Keratinocyte (primary cell): ENCODE results near the gene PPP4R4. TPM values are rescaled to one million over a fixed set of nuclear protein-coding genes. Genes with fewer than 3 reads are reported as not detected.
"Not testable (repeated sequence)": the region's sequence is repeated elsewhere in the genome, so short reads cannot be mapped to it uniquely, and the experiment has no call there.

Experiments
- DNase-seq: peaks from one replicate; pipeline ENCODE4 v3.0.0-alpha.2; 2011; ENCODE audit warnings: low read depth, missing footprints, low spot score
- FAIRE-seq: peaks from 2 replicates; lab custom pipeline; 2011; peaks lifted over from hg19 to GRCh38; lab: Jason Lieb, UNC
- H2AFZ ChIP-seq: 2 replicates; pipeline ENCODE4 v1.6.0; 2012; ENCODE audit warnings: low read length, control low read depth, inconsistent platforms; ENCODE audit not compliant: control insufficient read depth
- H3K27ac ChIP-seq: 2 replicates; pipeline ENCODE4 v1.5.1; 2011; ENCODE audit warnings: low read length; ENCODE audit not compliant: control insufficient read depth, insufficient read depth
- H3K27me3 ChIP-seq: 3 replicates; pipeline ENCODE4 v1.6.0; 2011; ENCODE audit warnings: low read length; ENCODE audit not compliant: control insufficient read depth, insufficient read depth; ENCODE audit errors: extremely low read depth
- H3K36me3 ChIP-seq, 2 experiments: 2 replicates in 1 of 2; 3 replicates in 1 of 2; pipeline ENCODE4 v1.5.1; 2011; ENCODE audit warnings: low read length in 2 of 2, mild to moderate bottlenecking in 1 of 2; ENCODE audit not compliant: control insufficient read depth in 2 of 2, insufficient read depth in 2 of 2; ENCODE audit errors: extremely low read depth in 1 of 2
- H3K4me1 ChIP-seq: 3 replicates; pipeline ENCODE4 v1.5.1; 2011; ENCODE audit warnings: low read length; ENCODE audit not compliant: control insufficient read depth, insufficient read depth; ENCODE audit errors: extremely low read depth
- H3K4me2 ChIP-seq: 3 replicates; pipeline ENCODE4 v1.6.0; 2011; ENCODE audit warnings: low read depth, low read length; ENCODE audit not compliant: control insufficient read depth, insufficient read depth; ENCODE audit errors: extremely low read depth
- H3K4me3 ChIP-seq, 3 experiments: fragments of 200-600 bp in 1 of 3; sonication (generic) in 1 of 3; 2 replicates in 2 of 3; 3 replicates in 1 of 3; pipeline ENCODE4 v1.5.1; 2011 to 2016; ENCODE audit warnings: low read length in 3 of 3, mild to moderate bottlenecking in 3 of 3, control low read depth in 2 of 3, inconsistent platforms in 1 of 3, low read depth in 1 of 3, mixed read lengths in 1 of 3, mixed run types in 1 of 3, moderate library complexity in 1 of 3; ENCODE audit not compliant: control insufficient read depth in 2 of 3, insufficient read depth in 2 of 3; ENCODE audit errors: extremely low read depth in 1 of 3
- H3K79me2 ChIP-seq: 2 replicates; pipeline ENCODE4 v1.6.0; 2012; ENCODE audit warnings: low read length; ENCODE audit not compliant: control insufficient read depth, insufficient read depth
- H3K9ac ChIP-seq: 3 replicates; pipeline ENCODE4 v1.6.0; 2011; ENCODE audit warnings: low read length; ENCODE audit not compliant: control insufficient read depth, insufficient read depth; ENCODE audit errors: extremely low read depth
- H3K9me1 ChIP-seq: 3 replicates; pipeline ENCODE4 v1.6.0; 2011; ENCODE audit warnings: low read length; ENCODE audit not compliant: control insufficient read depth, insufficient read depth; ENCODE audit errors: extremely low read depth
- H3K9me3 ChIP-seq: 2 replicates; pipeline ENCODE4 v1.5.1; 2012; ENCODE audit warnings: low read depth, low read length; ENCODE audit not compliant: control insufficient read depth
- H4K20me1 ChIP-seq: 3 replicates; pipeline ENCODE4 v1.6.0; 2011; ENCODE audit warnings: low read length; ENCODE audit not compliant: control insufficient read depth, insufficient read depth; ENCODE audit errors: extremely low read depth
- CTCF ChIP-seq, 3 experiments: IDR thresholded peaks in 1 of 3; conservative IDR thresholded peaks in 1 of 3; optimal IDR thresholded peaks in 1 of 3; 2 replicates in 2 of 3; 3 replicates in 1 of 3; pipeline versions ENCODE3 to v1.5.1; 2011; ENCODE audit warnings: low read length in 3 of 3, mild to moderate bottlenecking in 3 of 3, moderate library complexity in 2 of 3, control low read depth in 1 of 3, inconsistent platforms in 1 of 3; ENCODE audit not compliant: insufficient read depth in 2 of 3; ENCODE audit errors: extremely low read depth in 1 of 3
- EZH2 ChIP-seq: IDR thresholded peaks from one replicate; pipeline ENCODE4 v1.6.1; 2012; ENCODE audit warnings: inconsistent platforms, mild to moderate bottlenecking, low read length, moderate library complexity
- dilution Hi-C: fragments of 300-500 bp; cut with MboI; formaldehyde crosslinking; loops from one replicate; pipeline ENCODE4 v1.7.0; 2020; ENCODE audit warnings: low sequenced_read_pairs; ENCODE audit not compliant: extremely low pct_ligation_motif_present
- polyA plus RNA-seq, 5 experiments: library from polyadenylated mRNA; depleted of rRNA in 3 of 5; stranded (reverse) in 3 of 5; stranded (forward) in 1 of 5; unstranded in 1 of 5; fragments of >200 nt; gene quantifications; 1 replicate in 1 of 5; 2 replicates in 3 of 5; 3 replicates in 1 of 5; pipeline versions ENCODE4 v1.2.1 to v1.2.3, GENCODE V29; 2011 to 2012; ENCODE audit warnings: missing spikeins in 2 of 5, low read depth in 1 of 5, low replicate concordance in 1 of 5

The PPP4R4 gene
- polyA plus RNA-seq, 1 donor (not counting 4 experiments of a cell fraction or from before 2014, with no cell fraction given): 9.0 TPM

DNA sequence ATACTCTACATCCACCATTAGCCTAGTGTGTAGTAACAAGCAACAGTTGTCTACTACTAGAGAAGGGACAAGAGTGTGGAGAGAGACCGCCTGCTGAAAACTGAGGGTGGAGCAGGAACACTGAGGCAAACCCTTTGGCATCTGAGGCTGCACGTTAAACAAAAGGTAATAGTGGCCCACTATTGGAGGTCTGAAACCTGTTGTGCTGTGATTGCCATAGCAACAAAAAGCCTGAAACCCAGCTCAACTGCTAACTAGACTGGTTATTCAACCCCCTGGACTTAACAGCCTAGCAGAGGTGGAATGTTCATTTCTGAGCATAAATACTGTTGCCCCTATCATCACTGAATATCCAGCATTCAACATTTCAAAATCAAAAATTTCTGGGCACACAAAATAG lies 43.0 kb downstream of the PPP4R4 start:
- Histone ChIP-seq H3K36me3 (no peaks in the 10 kb centered on the region), H3K9ac (no peak overlapping the region), H3K79me2 (no peaks in the 10 kb centered on the region), H3K27ac (no peak overlapping the region), H2AFZ (no peak overlapping the region), H3K9me3 (peaks cover 4% of the 10 kb centered on the region), H4K20me1 (no peaks in the 10 kb centered on the region), H3K4me3 (no peak overlapping the region), H3K9me1 (no peaks in the 10 kb centered on the region), H3K4me2 (no peak overlapping the region), H3K4me1 (peaks cover 8% of the 10 kb centered on the region), H3K27me3 (no peaks in the 10 kb centered on the region)
- FAIRE-seq: no peak
- TF ChIP-seq CTCF (optimal IDR thresholded peaks at IDR 0.05 in 1 of 3, IDR thresholded peaks at IDR 0.05 in 1 of 3, conservative IDR thresholded peaks at IDR 0.05 in 1 of 3; ENCODE audit: extremely low read depth in 1 of 3, insufficient read depth in 2 of 3, low read length in 3 of 3) (no peak), EZH2 (no peak)
- no peak for DNase-seq
- dilution Hi-C loops: no loop called here

GRCh38 chr14:94218198-94218886 lies 44.2 kb downstream of the PPP4R4 start:
- H3K79me2 ChIP-seq, H3K9me3 ChIP-seq, DNase-seq, H3K27me3 ChIP-seq, H3K4me2 ChIP-seq, H3K4me1 ChIP-seq, H3K9ac ChIP-seq, H3K27ac ChIP-seq, H2AFZ ChIP-seq, FAIRE-seq, dilution Hi-C loops, H3K9me1 ChIP-seq, H4K20me1 ChIP-seq, H3K36me3 ChIP-seq: not testable (repeated sequence)
- H3K4me3 ChIP-seq: peak overlapping the region in 1 of 3 experiments; percentile 7

DNA sequence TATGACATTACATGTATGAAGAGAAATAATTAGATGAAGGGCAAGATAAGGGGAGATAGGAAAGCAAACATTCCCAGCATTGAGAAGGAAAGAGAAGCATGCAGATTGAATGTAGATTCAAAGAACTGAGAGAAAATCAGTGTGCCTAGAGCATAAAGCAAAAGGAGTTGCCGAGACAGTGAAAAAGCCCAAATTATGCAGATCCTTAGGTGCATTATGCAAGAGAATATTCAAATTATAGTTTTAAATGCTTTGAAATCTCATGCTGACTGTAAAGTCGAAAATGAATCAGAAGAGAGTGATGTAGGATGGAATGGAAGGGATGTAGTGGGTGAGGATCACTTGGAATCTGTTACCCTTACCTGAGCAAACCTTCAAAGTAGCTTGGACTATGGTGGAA lies 49.9 kb downstream of the PPP4R4 start:
- Histone ChIP-seq H2AFZ (no peak overlapping the region), H3K4me2 (no peak overlapping the region), H4K20me1 (no peaks in the 10 kb centered on the region), H3K79me2 (no peaks in the 10 kb centered on the region), H3K27me3 (no peaks in the 10 kb centered on the region), H3K27ac (no peak overlapping the region), H3K9me3 (no peaks in the 10 kb centered on the region), H3K9ac (no peak overlapping the region), H3K36me3 (no peaks in the 10 kb centered on the region), H3K9me1 (no peaks in the 10 kb centered on the region), H3K4me1 (no peaks in the 10 kb centered on the region), H3K4me3 (no peak overlapping the region)
- TF ChIP-seq CTCF (optimal IDR thresholded peaks at IDR 0.05 in 1 of 3, IDR thresholded peaks at IDR 0.05 in 1 of 3, conservative IDR thresholded peaks at IDR 0.05 in 1 of 3; ENCODE audit: extremely low read depth in 1 of 3, insufficient read depth in 2 of 3, low read length in 3 of 3) (no peak), EZH2 (no peak)
- DNase-seq: no peak
- dilution Hi-C loops: no loop called here
- FAIRE-seq: no peak
